Keratinocyte (primary cell): ENCODE data around the gene ETFB.

Experiments used
- CTCF ChIP-seq, 3 experiments: IDR thresholded peaks in 1 of 3; conservative IDR thresholded peaks in 1 of 3; optimal IDR thresholded peaks in 1 of 3; 2 replicates in 2 of 3; 3 replicates in 1 of 3; pipeline versions ENCODE3 to v1.5.1; 2011; ENCODE audit warnings: low read length in 3 of 3, mild to moderate bottlenecking in 3 of 3, moderate library complexity in 2 of 3, control low read depth in 1 of 3, inconsistent platforms in 1 of 3; ENCODE audit not compliant: insufficient read depth in 2 of 3; ENCODE audit errors: extremely low read depth in 1 of 3
- EZH2 ChIP-seq: IDR thresholded peaks from one replicate; pipeline ENCODE4 v1.6.1; 2012; ENCODE audit warnings: inconsistent platforms, mild to moderate bottlenecking, low read length, moderate library complexity

GRCh38 chr19:51325161-51325976 is 40.8 kb downstream of the ETFB start:
- TF ChIP-seq CTCF (optimal IDR thresholded peaks at IDR 0.05 in 1 of 3, IDR thresholded peaks at IDR 0.05 in 1 of 3, conservative IDR thresholded peaks at IDR 0.05 in 1 of 3; ENCODE audit: extremely low read depth in 1 of 3, insufficient read depth in 2 of 3, low read length in 3 of 3) (no peak), EZH2 (no peak)
